Epithelial cell of proximal tubule (primary cell): ENCODE data around the gene LIMK2. TPM values are rescaled to one million over a fixed set of nuclear protein-coding genes. Genes with fewer than 3 reads are reported as not detected.

ENCODE experiments used
- DNase-seq: peaks from one replicate; pipeline ENCODE4 v3.0.0-alpha.2; 2011; ENCODE audit warnings: low read depth
- H3K4me3 ChIP-seq: 2 replicates; pipeline ENCODE4 v1.5.1; 2011; ENCODE audit warnings: low read depth, mild to moderate bottlenecking, low read length
- CTCF ChIP-seq: conservative IDR thresholded peaks from 2 replicates; pipeline ENCODE4 v1.5.1; 2012; ENCODE audit warnings: low read depth, mild to moderate bottlenecking, low read length
- total RNA-seq: library from RNA; depleted of rRNA; stranded (reverse); fragments of >200 nt; gene quantifications from 2 replicates; pipeline ENCODE4 v1.2.3, GENCODE V29; 2015

LIMK2 gene
- total RNA-seq, 1 donor from 2014 or later: 26.5 TPM

- no peak for TF ChIP-seq CTCF
- DNase-seq: no peak
- no peak overlapping the region for H3K4me3 ChIP-seq
These were observed 66.1 kb downstream of the LIMK2 start for GRCh38 chr22:31278151-31278621.

GRCh38 chr22:31278626-31279326, 66.7 kb downstream of the LIMK2 start:
- H3K4me3 ChIP-seq: no peak overlapping the region
- no peak for DNase-seq
- TF ChIP-seq CTCF: no peak

- TF ChIP-seq CTCF: no peak
- no peak overlapping the region for H3K4me3 ChIP-seq
- no peak for DNase-seq
These were observed 67.2 kb downstream of the LIMK2 start for GRCh38 chr22:31279327-31279669.

- DNase-seq: no peak
- TF ChIP-seq CTCF: no peak
- no peak overlapping the region for H3K4me3 ChIP-seq
These were observed 67.9 kb downstream of the LIMK2 start for GRCh38 chr22:31279821-31280505.

GRCh38 chr22:31281733-31282132, 69.6 kb downstream of the LIMK2 start:
- no peak for TF ChIP-seq CTCF
- DNase-seq: no peak
- no peak overlapping the region for H3K4me3 ChIP-seq

GRCh38 chr22:31282748-31283468, 70.8 kb downstream of the LIMK2 start:
- no peak for TF ChIP-seq CTCF
- no peak for DNase-seq
- H3K4me3 ChIP-seq: no peak overlapping the region
